Measurements from ENCODE around the gene PASK. TPM values are rescaled to one million over a fixed set of nuclear protein-coding genes. Genes with fewer than 3 reads are reported as not detected.

Gene PASK
- total RNA-seq, 2 experiments from 2014 or later = 26.8 to 84.3 TPM

GRCh38 chr2:241087420-241088268 is 61.6 kb downstream of the PASK start:
- no peaks in the 10 kb centered on the region for H3K4me1 ChIP-seq (ENCODE audit: insufficient read depth, low read length, poor library complexity, severe bottlenecking)
- no peak overlapping the region for H3K4me2 ChIP-seq (ENCODE audit: low read length)

DNA sequence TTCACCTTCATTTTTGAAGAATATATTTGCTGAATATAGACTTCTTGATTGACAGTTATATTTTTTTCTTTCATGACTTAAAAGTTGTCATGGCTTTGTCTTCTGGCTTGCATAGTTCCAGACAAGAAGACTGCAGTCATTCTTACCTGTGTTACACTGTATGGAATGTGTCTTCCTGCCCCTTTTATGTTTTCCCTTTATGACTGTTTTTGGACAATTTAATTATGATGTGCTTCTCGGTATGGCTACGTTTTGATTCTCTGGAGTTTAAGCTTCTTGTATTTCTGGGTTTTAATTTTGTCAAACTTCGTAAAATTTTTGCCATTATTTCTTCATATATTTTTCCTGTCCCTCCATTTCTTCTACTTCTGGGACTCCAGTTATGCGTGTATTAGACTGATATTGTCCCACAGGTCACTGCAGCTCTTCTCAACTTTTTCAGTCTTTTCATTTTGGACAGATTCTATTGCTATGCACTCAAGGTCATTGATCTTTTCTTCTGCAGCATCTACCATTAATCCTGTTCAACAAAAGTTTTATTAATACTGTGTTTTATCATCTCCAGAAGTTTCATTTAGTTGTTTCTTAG is 64.3 kb downstream of the PASK start:
- no peaks in the 10 kb centered on the region for H3K9me2 ChIP-seq (ENCODE audit: insufficient read depth, low read length)
- no peaks in the 10 kb centered on the region for H4K20me1 ChIP-seq (ENCODE audit: insufficient read depth, low read length)
- no peaks in the 10 kb centered on the region for H3K79me2 ChIP-seq (ENCODE audit: insufficient read depth, low read depth, low read length)
- no peak for DNase-seq (ENCODE audit: low spot score)
- H3K4me1 ChIP-seq (ENCODE audit: insufficient read depth, low read length, poor library complexity, severe bottlenecking) = no peaks in the 10 kb centered on the region
- no peak overlapping the region for H3K27ac ChIP-seq (ENCODE audit: low read depth, low read length, poor library complexity, severe bottlenecking)
- TF ChIP-seq, protein P1, sequence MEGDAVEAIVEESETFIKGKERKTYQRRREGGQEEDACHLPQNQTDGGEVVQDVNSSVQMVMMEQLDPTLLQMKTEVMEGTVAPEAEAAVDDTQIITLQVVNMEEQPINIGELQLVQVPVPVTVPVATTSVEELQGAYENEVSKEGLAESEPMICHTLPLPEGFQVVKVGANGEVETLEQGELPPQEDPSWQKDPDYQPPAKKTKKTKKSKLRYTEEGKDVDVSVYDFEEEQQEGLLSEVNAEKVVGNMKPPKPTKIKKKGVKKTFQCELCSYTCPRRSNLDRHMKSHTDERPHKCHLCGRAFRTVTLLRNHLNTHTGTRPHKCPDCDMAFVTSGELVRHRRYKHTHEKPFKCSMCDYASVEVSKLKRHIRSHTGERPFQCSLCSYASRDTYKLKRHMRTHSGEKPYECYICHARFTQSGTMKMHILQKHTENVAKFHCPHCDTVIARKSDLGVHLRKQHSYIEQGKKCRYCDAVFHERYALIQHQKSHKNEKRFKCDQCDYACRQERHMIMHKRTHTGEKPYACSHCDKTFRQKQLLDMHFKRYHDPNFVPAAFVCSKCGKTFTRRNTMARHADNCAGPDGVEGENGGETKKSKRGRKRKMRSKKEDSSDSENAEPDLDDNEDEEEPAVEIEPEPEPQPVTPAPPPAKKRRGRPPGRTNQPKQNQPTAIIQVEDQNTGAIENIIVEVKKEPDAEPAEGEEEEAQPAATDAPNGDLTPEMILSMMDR (conservative IDR thresholded peaks at IDR 0.05; ENCODE audit: low read length) = no peak
- TF ChIP-seq EZH2phosphoT487 (IDR thresholded peaks at IDR 0.05; ENCODE audit: borderline replicate concordance, low read depth, low read length) = no peak
- no peak overlapping the region for H3K4me3 ChIP-seq (ENCODE audit: low read depth, low read length, poor library complexity, severe bottlenecking)
- intact Hi-C loops (cut with micrococcal nuclease; ENCODE audit: unreplicated experiment) = no loop called here
- no peaks in the 10 kb centered on the region for H3K9me3 ChIP-seq (ENCODE audit: low read length)
- BruUV-seq (replicated peaks) = TSS peak; percentile 31
- no peak overlapping the region for H2AFZ ChIP-seq (ENCODE audit: low read length)
- POLR2A ChIA-PET = interaction anchor here (0.6 kb wide), 1 partner anchor 216 kb away, joined by 4 read pairs; no protein-coding TSS in a partner anchor
- CTCF ChIA-PET (ENCODE audit: unreplicated experiment) = interaction anchor here (0.5 kb wide), 1 partner anchor 207 kb away, joined by 6 read pairs; no protein-coding TSS in a partner anchor
- no peak overlapping the region for H3K4me2 ChIP-seq (ENCODE audit: low read length)
- peaks cover 39% of the 10 kb centered on the region for H3K36me3 ChIP-seq (ENCODE audit: insufficient read depth, low read length)

More at GRCh38 chr2:241087420-241088268, 61.6 kb downstream of the PASK start:
- peaks cover 63% of the 10 kb centered on the region for H3K36me3 ChIP-seq (ENCODE audit: insufficient read depth, low read length)
- H4K20me1 ChIP-seq (ENCODE audit: insufficient read depth, low read length) = no peaks in the 10 kb centered on the region
- no TSS peak for BruUV-seq (replicated peaks)
- ChIA-PET POLR2A (no interaction called here), CTCF (ENCODE audit: unreplicated experiment) (no interaction called here)
- TF ChIP-seq EZH2phosphoT487 (IDR thresholded peaks at IDR 0.05; ENCODE audit: borderline replicate concordance, low read depth, low read length) = no peak
- TF ChIP-seq, protein P1 (conservative IDR thresholded peaks at IDR 0.05; ENCODE audit: low read length) = no peak
- H2AFZ ChIP-seq (ENCODE audit: low read length) = no peak overlapping the region
- no peak overlapping the region for H3K4me3 ChIP-seq (ENCODE audit: low read depth, low read length, poor library complexity, severe bottlenecking)
- intact Hi-C loops (cut with micrococcal nuclease; ENCODE audit: unreplicated experiment) = no loop called here
- H3K79me2 ChIP-seq (ENCODE audit: insufficient read depth, low read depth, low read length) = no peaks in the 10 kb centered on the region
- DNase-seq (ENCODE audit: low spot score) = no peak
- no peaks in the 10 kb centered on the region for H3K9me3 ChIP-seq (ENCODE audit: low read length)
- H3K27ac ChIP-seq (ENCODE audit: low read depth, low read length, poor library complexity, severe bottlenecking) = no peak overlapping the region
- no peaks in the 10 kb centered on the region for H3K9me2 ChIP-seq (ENCODE audit: insufficient read depth, low read length)

DNA sequence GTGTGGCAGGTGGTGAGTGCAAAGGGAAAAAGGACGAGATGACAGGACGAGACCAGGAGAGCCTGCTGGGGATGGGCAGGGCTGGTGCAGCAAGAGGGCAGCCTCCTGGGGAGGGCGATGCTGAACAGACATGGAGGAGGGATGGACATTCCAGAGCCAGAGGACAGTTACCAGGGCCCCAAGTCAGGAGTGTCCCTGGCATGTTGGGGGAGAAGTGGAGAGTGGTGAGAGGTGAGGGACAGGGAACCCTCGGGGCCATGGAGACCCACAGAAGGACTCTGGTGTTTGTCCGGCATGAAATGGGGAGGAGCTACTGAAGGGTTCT is 66.2 kb downstream of the PASK start:
- no TSS peak for BruUV-seq (replicated peaks)
- ChIA-PET CTCF (ENCODE audit: unreplicated experiment) (no interaction called here), POLR2A (no interaction called here)
- no peaks in the 10 kb centered on the region for H3K9me3 ChIP-seq (ENCODE audit: low read length)
- H3K36me3 ChIP-seq (ENCODE audit: insufficient read depth, low read length) = peaks cover 22% of the 10 kb centered on the region
- H4K20me1 ChIP-seq (ENCODE audit: insufficient read depth, low read length) = no peaks in the 10 kb centered on the region
- intact Hi-C loops (cut with micrococcal nuclease; ENCODE audit: unreplicated experiment) = no loop called here
- H3K4me1 ChIP-seq (ENCODE audit: insufficient read depth, low read length, poor library complexity, severe bottlenecking) = no peaks in the 10 kb centered on the region
- no peak for DNase-seq (ENCODE audit: low spot score)
- H3K9me2 ChIP-seq (ENCODE audit: insufficient read depth, low read length) = no peaks in the 10 kb centered on the region
- TF ChIP-seq, protein P1 (conservative IDR thresholded peaks at IDR 0.05; ENCODE audit: low read length) = no peak
- no peak for TF ChIP-seq EZH2phosphoT487 (IDR thresholded peaks at IDR 0.05; ENCODE audit: borderline replicate concordance, low read depth, low read length)
- H3K27ac ChIP-seq (ENCODE audit: low read depth, low read length, poor library complexity, severe bottlenecking) = no peak overlapping the region
- no peak overlapping the region for H3K4me2 ChIP-seq (ENCODE audit: low read length)
- H3K4me3 ChIP-seq (ENCODE audit: low read depth, low read length, poor library complexity, severe bottlenecking) = no peak overlapping the region
- no peaks in the 10 kb centered on the region for H3K79me2 ChIP-seq (ENCODE audit: insufficient read depth, low read depth, low read length)
- no peak overlapping the region for H2AFZ ChIP-seq (ENCODE audit: low read length)
